Measurements from ENCODE around the gene PTPN7.
"Not testable (repeated sequence)": the region's sequence is repeated elsewhere in the genome, so short reads cannot be mapped to it uniquely, and the experiment has no call there.

Gene PTPN7

GRCh38 chr1:202198366-202198724, 37.9 kb upstream of the PTPN7 start:
- peaks cover 54% of the 10 kb centered on the region for H3K27me3 ChIP-seq (ENCODE audit: insufficient read depth, low read length)
- no peak overlapping the region for H3K4me3 ChIP-seq (ENCODE audit: low read length)
- H3K9me3 ChIP-seq (ENCODE audit: low read length) = no peaks in the 10 kb centered on the region
- H3K36me3 ChIP-seq (ENCODE audit: insufficient read depth, low read length) = no peaks in the 10 kb centered on the region
- no peak overlapping the region for H2AFZ ChIP-seq (ENCODE audit: low read depth, low read length)
- H3K4me1 ChIP-seq (ENCODE audit: insufficient read depth, low read length) = no peaks in the 10 kb centered on the region

- Histone ChIP-seq H3K4me3 (ENCODE audit: low read length) (no peak overlapping the region), H3K9me3 (ENCODE audit: low read length) (no peaks in the 10 kb centered on the region), H3K36me3 (ENCODE audit: insufficient read depth, low read length) (no peaks in the 10 kb centered on the region), H3K4me1 (ENCODE audit: insufficient read depth, low read length) (no peaks in the 10 kb centered on the region), H3K27me3 (ENCODE audit: insufficient read depth, low read length) (peaks cover 59% of the 10 kb centered on the region), H2AFZ (ENCODE audit: low read depth, low read length) (no peak overlapping the region)
Observed at GRCh38 chr1:202197653-202198365, 37.4 kb upstream of the PTPN7 start.

DNA sequence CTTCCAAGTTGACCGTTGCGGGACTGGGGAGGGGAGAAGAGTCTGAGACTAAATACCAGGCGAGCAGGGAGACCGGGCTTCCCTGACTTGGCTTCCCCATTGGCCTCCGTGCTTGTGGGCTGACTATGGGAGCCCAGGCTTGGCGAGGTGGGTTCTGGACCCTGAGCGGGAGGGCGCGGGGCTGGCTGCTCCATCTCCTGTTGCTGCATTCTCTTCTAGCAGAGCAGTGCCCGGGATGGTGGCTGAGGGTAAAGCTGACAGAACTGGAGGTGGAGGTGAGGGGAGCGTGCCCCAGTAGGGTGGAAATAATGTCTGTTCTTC, 33.9 kb upstream of the PTPN7 start:
- no peak overlapping the region for H2AFZ ChIP-seq (ENCODE audit: low read depth, low read length)
- H3K36me3 ChIP-seq (ENCODE audit: insufficient read depth, low read length) = no peaks in the 10 kb centered on the region
- no peaks in the 10 kb centered on the region for H3K4me1 ChIP-seq (ENCODE audit: insufficient read depth, low read length)
- H3K27me3 ChIP-seq (ENCODE audit: insufficient read depth, low read length) = peaks cover 48% of the 10 kb centered on the region
- no peaks in the 10 kb centered on the region for H3K9me3 ChIP-seq (ENCODE audit: low read length)
- H3K4me3 ChIP-seq (ENCODE audit: low read length) = no peak overlapping the region

GRCh38 chr1:202193614-202194327, 33.4 kb upstream of the PTPN7 start, which contains the start of gene LGR6:
LGR6 (plus strand) TSS chr1:202193799; CDS start chr1:202193990, 191 bp downstream.
- Histone ChIP-seq H3K27me3 (ENCODE audit: insufficient read depth, low read length) (peaks cover 48% of the 10 kb centered on the region), H3K4me3 (ENCODE audit: low read length) (no peak within 1 kb of the TSS), H2AFZ (ENCODE audit: low read depth, low read length) (no peak within 1 kb of the TSS), H3K9me3 (ENCODE audit: low read length) (no peaks in the 10 kb centered on the region), H3K4me1 (ENCODE audit: insufficient read depth, low read length) (no peaks in the 10 kb centered on the region), H3K36me3 (ENCODE audit: insufficient read depth, low read length) (no peaks in the 10 kb centered on the region)

GRCh38 chr1:202192770-202193613, 32.6 kb upstream of the PTPN7 start:
- Histone ChIP-seq H3K9me3 (ENCODE audit: low read length) (no peaks in the 10 kb centered on the region), H3K27me3 (ENCODE audit: insufficient read depth, low read length) (peaks cover 46% of the 10 kb centered on the region), H2AFZ (ENCODE audit: low read depth, low read length) (no peak overlapping the region), H3K4me3 (ENCODE audit: low read length) (no peak overlapping the region), H3K4me1 (ENCODE audit: insufficient read depth, low read length) (no peaks in the 10 kb centered on the region), H3K36me3 (ENCODE audit: insufficient read depth, low read length) (no peaks in the 10 kb centered on the region)

GRCh38 chr1:202191391-202191790, 31.0 kb upstream of the PTPN7 start:
- not testable (repeated sequence) for H3K4me3 ChIP-seq (ENCODE audit: low read length); H3K9me3 ChIP-seq (ENCODE audit: low read length); H3K36me3 ChIP-seq (ENCODE audit: insufficient read depth, low read length); H3K4me1 ChIP-seq (ENCODE audit: insufficient read depth, low read length); H2AFZ ChIP-seq (ENCODE audit: low read depth, low read length)
- peaks cover 46% of the 10 kb centered on the region for H3K27me3 ChIP-seq (ENCODE audit: insufficient read depth, low read length)

DNA sequence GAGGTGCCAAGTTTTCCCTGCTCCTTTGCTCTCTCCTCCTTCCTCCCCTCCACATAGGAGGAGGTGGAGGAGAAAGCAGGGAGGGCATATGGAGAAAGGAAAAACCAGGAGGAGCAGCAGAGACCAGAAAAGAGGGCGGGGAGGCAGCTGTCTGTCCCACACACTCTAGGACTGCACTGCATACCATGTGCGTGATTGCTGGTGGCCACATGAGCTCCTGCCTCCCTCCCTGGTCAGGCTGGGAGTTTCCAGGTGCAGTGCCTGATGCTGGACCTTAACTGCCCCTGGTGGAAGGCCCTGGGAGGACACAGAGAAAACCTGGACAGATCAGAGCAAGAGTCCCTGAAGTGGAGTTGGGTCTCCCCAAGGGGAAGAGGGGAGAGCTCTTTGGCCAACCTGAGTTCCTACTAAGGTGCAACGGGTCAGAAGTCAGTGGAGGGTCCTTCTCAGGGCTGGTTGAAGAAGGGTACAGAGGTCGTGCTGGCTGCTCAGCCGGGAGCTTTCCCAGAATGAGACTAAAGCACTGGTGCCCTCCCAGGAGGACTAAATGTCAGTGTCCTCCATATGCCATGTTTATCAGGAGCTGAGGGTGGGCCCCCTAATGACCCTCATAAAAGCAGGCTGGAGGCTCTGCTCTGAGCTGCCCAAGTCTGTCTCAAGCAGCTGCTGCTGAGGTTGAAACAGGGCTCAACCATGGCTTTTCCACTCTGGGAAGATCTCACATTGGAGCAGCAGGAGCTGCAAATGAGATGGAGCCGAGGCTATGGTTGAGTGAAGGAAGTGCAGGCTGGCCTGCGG, 29.7 kb upstream of the PTPN7 start:
- H2AFZ ChIP-seq (ENCODE audit: low read depth, low read length) = no peak overlapping the region
- H3K4me1 ChIP-seq (ENCODE audit: insufficient read depth, low read length) = no peaks in the 10 kb centered on the region
- H3K36me3 ChIP-seq (ENCODE audit: insufficient read depth, low read length) = no peaks in the 10 kb centered on the region
- peaks cover 36% of the 10 kb centered on the region for H3K27me3 ChIP-seq (ENCODE audit: insufficient read depth, low read length)
- no peak overlapping the region for H3K4me3 ChIP-seq (ENCODE audit: low read length)
- no peaks in the 10 kb centered on the region for H3K9me3 ChIP-seq (ENCODE audit: low read length)

- Histone ChIP-seq H3K9me3 (ENCODE audit: low read length) (no peaks in the 10 kb centered on the region), H3K27me3 (ENCODE audit: insufficient read depth, low read length) (peaks cover 28% of the 10 kb centered on the region), H3K4me3 (ENCODE audit: low read length) (no peak overlapping the region), H3K4me1 (ENCODE audit: insufficient read depth, low read length) (no peaks in the 10 kb centered on the region), H3K36me3 (ENCODE audit: insufficient read depth, low read length) (no peaks in the 10 kb centered on the region), H2AFZ (ENCODE audit: low read depth, low read length) (no peak overlapping the region)
Observed at GRCh38 chr1:202189001-202189790, 28.8 kb upstream of the PTPN7 start.

DNA sequence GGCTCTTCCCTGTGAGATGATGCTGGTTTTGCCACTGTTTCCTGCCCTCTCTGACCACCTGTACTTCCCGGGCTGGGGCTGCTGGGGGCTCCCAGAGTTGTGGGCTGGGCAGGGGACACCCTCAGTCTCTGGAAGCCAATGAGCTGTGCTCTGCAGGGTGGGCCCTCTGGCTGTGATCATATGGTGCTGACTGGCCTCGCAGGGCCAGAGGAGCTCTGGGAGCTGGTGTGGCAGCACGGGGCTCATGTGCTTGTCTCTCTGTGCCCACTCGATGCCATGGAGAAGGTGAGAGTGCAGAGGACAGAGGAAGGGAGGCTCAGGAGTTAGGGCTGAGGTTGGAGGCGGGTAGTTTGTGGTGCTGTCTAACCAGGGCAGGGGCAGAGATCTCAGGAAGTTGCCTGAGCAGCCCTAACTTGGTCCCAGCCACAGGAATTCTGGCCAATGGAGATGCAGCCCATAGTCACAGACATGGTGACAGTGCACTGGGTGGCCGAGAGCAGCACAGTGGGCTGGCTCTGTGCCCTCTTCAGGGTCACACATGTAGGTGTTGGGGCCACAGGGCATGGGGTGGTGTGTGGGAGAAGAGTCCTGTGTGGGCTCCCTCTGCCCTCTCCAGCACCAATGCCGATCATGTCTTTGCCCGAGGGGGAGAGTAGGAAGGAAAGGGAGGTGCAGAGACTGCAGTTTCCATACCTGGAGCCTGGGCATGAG, 27.4 kb upstream of the PTPN7 start:
- peaks cover 16% of the 10 kb centered on the region for H3K27me3 ChIP-seq (ENCODE audit: insufficient read depth, low read length)
- no peak overlapping the region for H3K4me3 ChIP-seq (ENCODE audit: low read length)
- no peaks in the 10 kb centered on the region for H3K9me3 ChIP-seq (ENCODE audit: low read length)
- H2AFZ ChIP-seq (ENCODE audit: low read depth, low read length) = no peak overlapping the region
- no peaks in the 10 kb centered on the region for H3K36me3 ChIP-seq (ENCODE audit: insufficient read depth, low read length)
- no peaks in the 10 kb centered on the region for H3K4me1 ChIP-seq (ENCODE audit: insufficient read depth, low read length)

DNA sequence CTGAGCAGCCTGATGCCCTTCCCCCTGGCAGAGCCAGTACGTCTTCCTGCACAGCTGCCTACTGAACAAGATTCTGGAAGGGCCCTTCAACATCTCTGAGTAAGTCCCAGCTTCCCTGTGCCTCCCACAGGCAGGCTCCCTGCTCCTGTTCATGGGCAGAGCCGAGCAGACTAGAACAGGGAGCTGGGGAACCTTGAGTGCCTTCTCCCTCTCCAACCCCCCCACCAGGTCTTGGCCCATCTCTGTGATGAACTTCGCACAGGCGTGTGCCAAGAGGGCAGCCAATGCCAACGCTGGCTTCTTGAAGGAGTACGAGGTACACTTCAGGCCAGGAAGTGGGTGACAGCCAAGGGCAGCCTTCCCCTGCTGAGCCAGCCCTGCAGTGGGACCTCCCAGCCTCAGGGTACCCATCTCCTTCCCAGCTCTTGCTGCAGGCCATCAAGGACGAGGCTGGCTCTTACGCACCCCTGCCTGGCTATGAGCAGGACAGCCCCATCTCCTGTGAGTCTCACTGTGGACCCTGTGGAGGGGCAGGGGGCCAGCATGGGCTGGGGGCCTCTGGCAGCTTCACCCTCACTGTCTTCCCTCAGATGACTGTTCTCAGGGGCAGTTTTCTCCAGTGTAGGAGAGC, 26.8 kb upstream of the PTPN7 start:
- H3K9me3 ChIP-seq (ENCODE audit: low read length) = no peaks in the 10 kb centered on the region
- no peaks in the 10 kb centered on the region for H3K4me1 ChIP-seq (ENCODE audit: insufficient read depth, low read length)
- H3K27me3 ChIP-seq (ENCODE audit: insufficient read depth, low read length) = peaks cover 17% of the 10 kb centered on the region
- H3K4me3 ChIP-seq (ENCODE audit: low read length) = no peak overlapping the region
- H3K36me3 ChIP-seq (ENCODE audit: insufficient read depth, low read length) = no peaks in the 10 kb centered on the region
- H2AFZ ChIP-seq (ENCODE audit: low read depth, low read length) = no peak overlapping the region

- no peaks in the 10 kb centered on the region for H3K9me3 ChIP-seq (ENCODE audit: low read length)
- no peaks in the 10 kb centered on the region for H3K4me1 ChIP-seq (ENCODE audit: insufficient read depth, low read length)
- no peaks in the 10 kb centered on the region for H3K36me3 ChIP-seq (ENCODE audit: insufficient read depth, low read length)
- H3K4me3 ChIP-seq (ENCODE audit: low read length) = no peak overlapping the region
- H3K27me3 ChIP-seq (ENCODE audit: insufficient read depth, low read length) = peaks cover 25% of the 10 kb centered on the region
- no peak overlapping the region for H2AFZ ChIP-seq (ENCODE audit: low read depth, low read length)
Observed at GRCh38 chr1:202186327-202186726, 25.9 kb upstream of the PTPN7 start.

All from neuron (in vitro differentiated cells).